GM12864 (cell line): ENCODE data around the gene SPTAN1.

Experiments
- DNase-seq: peaks from one replicate; pipeline ENCODE4 v3.0.0-alpha.2; 2011; ENCODE audit warnings: low read depth
- H3K4me3 ChIP-seq: 2 replicates; pipeline ENCODE4 v1.5.1; 2011; ENCODE audit warnings: mild to moderate bottlenecking, low read depth, low read length, control low read depth
- CTCF ChIP-seq: IDR thresholded peaks from 2 replicates; pipeline ENCODE4 v1.5.1; 2011; ENCODE audit warnings: low read depth, mild to moderate bottlenecking, moderate library complexity, low read length, control low read depth, inconsistent platforms; ENCODE audit errors: missing control alignments

Gene SPTAN1

DNA sequence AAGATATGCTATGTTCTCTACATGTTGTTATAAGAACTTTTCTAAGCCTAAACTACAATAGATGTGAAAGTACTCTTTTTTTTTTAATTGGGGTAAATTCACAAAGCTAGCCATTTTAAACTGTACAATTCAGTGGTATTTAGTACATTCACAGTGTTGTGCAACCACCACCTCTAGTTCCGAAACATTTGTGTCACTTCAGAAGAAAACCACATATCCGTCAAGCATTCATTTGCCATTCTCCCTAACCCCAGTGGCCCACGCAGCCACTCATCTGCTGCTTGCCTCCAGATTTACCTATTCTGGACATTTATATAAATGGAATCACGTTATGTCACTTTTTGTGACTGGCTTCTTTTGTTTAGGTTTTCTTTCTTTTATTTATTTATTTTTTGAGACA, 43.1 kb downstream of the SPTAN1 start:
- DNase-seq = no peak
- TF ChIP-seq CTCF = no peak
- no peak overlapping the region for H3K4me3 ChIP-seq

DNA sequence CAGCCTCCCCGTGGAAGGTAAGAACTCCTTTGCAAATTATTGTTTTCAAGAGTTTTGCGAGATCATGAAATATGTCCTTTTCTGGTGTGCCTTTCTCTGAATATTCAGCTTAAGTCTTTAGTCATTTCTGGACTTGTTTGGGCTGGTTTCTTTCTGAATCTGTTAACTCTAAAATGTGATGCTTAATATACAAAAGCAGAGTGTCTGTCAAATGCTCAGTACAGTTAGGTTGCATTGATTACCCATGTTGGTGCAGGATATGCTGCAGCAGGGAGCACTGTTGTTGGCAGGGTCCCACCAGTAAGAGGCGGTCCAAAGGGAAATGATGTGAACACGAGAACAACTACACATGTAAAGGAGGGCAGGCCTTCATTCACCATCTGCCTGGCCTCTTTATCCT, 47.7 kb downstream of the SPTAN1 start:
- no peak for TF ChIP-seq CTCF
- no peak overlapping the region for H3K4me3 ChIP-seq
- DNase-seq = no peak

DNA sequence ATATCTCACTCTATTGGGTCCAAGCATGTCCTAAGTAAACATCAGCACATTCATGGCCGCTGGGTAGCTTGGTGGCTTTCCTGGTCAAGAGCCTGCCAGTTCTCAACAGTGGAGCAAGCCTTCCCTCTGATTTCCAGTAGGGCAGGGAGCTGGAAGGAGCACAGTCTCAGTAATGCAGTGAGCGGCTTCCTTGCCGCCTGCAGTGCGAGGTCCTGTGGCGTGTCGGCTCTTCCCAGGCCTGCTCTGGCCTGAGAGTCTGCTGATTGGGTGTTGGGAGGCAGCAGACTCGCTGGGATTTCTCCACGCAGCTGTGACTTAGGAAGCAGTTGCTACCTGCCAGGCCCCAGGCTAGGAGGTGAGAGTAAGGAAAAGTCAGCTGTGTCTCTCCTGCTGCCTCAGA, 51.3 kb downstream of the SPTAN1 start:
- no peak for DNase-seq
- H3K4me3 ChIP-seq = no peak overlapping the region
- no peak for TF ChIP-seq CTCF

- no peak for TF ChIP-seq CTCF
- DNase-seq = no peak
- no peak overlapping the region for H3K4me3 ChIP-seq
These were observed 55.4 kb downstream of the SPTAN1 start for GRCh38 chr9:128607642-128608350.

GRCh38 chr9:128610897-128611296, 58.5 kb downstream of the SPTAN1 start:
- H3K4me3 ChIP-seq = no peak overlapping the region
- DNase-seq = no peak
- TF ChIP-seq CTCF = no peak

- DNase-seq = no peak
- no peak for TF ChIP-seq CTCF
- H3K4me3 ChIP-seq = no peak overlapping the region
These were observed 59.4 kb downstream of the SPTAN1 start for GRCh38 chr9:128611600-128612394.
